HEK293 (cell line): ENCODE measurements around the gene SMURF1.

Source experiments
- CTCF ChIA-PET: fragments of 350-600 bp; formaldehyde crosslinking; extraction: SDS; loops from one replicate; lab custom pipeline; 2021; ENCODE audit warnings: antibody characterized with exemption; lab: Yijun Ruan, JAX
- POLR2A ChIA-PET: fragments of 300-600 bp; formaldehyde crosslinking; extraction: SDS; loops from one replicate; lab custom pipeline; 2020; ENCODE audit warnings: antibody characterized with exemption, inconsistent platforms; lab: Yijun Ruan, JAX
- H3K27ac ChIP-seq: fragments of 200-500 bp; sonication (Bioruptor generic); 2 replicates; pipeline ENCODE4 v1.5.1; 2014; ENCODE audit warnings: low read depth, low read length, control low read depth, inconsistent platforms; ENCODE audit errors: extremely low read depth
- H3K36me3 ChIP-seq, 2 experiments: fragments of 200-500 bp in 1 of 2; sonication (Bioruptor generic) in 1 of 2; 1 replicate in 1 of 2; 2 replicates in 1 of 2; pipeline ENCODE4 v1.5.1; 2014 to 2017; ENCODE audit warnings: inconsistent platforms in 2 of 2, low read length in 2 of 2; ENCODE audit not compliant: control insufficient read depth in 2 of 2, insufficient read depth in 1 of 2
- H3K4me1 ChIP-seq: fragments of 200-500 bp; sonication (Bioruptor generic); 2 replicates; pipeline ENCODE4 v1.5.1; 2014; ENCODE audit warnings: mild to moderate bottlenecking, low read length, inconsistent platforms; ENCODE audit not compliant: control insufficient read depth, insufficient read depth
- H3K4me3 ChIP-seq: 2 replicates; pipeline ENCODE4 v1.5.1; 2011; ENCODE audit warnings: low read depth, mild to moderate bottlenecking, control low read depth, low read length, moderate library complexity
- H3K9me3 ChIP-seq: fragments of 200-500 bp; sonication (Bioruptor generic); 2 replicates; pipeline ENCODE4 v1.5.1; 2014; ENCODE audit warnings: low read depth, low read length, inconsistent platforms; ENCODE audit not compliant: control insufficient read depth, insufficient read depth
- AEBP2 ChIP-seq: fragments of 450-650 bp; formaldehyde crosslinking; IDR thresholded peaks from 2 replicates; pipeline ENCODE4 v1.5.1; 2016; ENCODE audit warnings: missing biosample characterization, missing genetic modification characterization, borderline replicate concordance
- BCL6B ChIP-seq: fragments of 450-650 bp; formaldehyde crosslinking; IDR thresholded peaks from 2 replicates; pipeline ENCODE4 v1.5.1; 2017; ENCODE audit warnings: missing biosample characterization, missing genetic modification characterization
- KLF9 ChIP-seq: fragments of 450-650 bp; formaldehyde crosslinking; IDR thresholded peaks from 2 replicates; pipeline ENCODE4 v1.5.1; 2016; ENCODE audit warnings: missing biosample characterization, missing genetic modification characterization, low read depth
- PBX3 ChIP-seq: sonication (generic); formaldehyde crosslinking; IDR thresholded peaks from 2 replicates; pipeline ENCODE4 v1.8.1; 2022; ENCODE audit warnings: mild to moderate bottlenecking, moderate library complexity, missing genetic modification reagents
- SALL2 ChIP-seq: fragments of 450-650 bp; formaldehyde crosslinking; IDR thresholded peaks from 2 replicates; pipeline ENCODE4 v1.5.0; 2017; ENCODE audit warnings: missing biosample characterization, mild to moderate bottlenecking, missing genetic modification characterization, borderline replicate concordance
- ZBTB11 ChIP-seq: fragments of 450-650 bp; formaldehyde crosslinking; conservative IDR thresholded peaks from 2 replicates; pipeline ENCODE4 v1.5.1; 2016; ENCODE audit warnings: low read depth, missing biosample characterization, missing genetic modification characterization
- ZBTB49 ChIP-seq: fragments of 450-650 bp; formaldehyde crosslinking; IDR thresholded peaks from 2 replicates; pipeline ENCODE4 v1.5.1; 2016; ENCODE audit warnings: missing biosample characterization, missing genetic modification characterization, low read depth
- ZNF114 ChIP-seq: fragments of 450-650 bp; formaldehyde crosslinking; IDR thresholded peaks from 2 replicates; pipeline ENCODE4 v1.5.0; 2017; ENCODE audit warnings: missing biosample characterization, missing genetic modification characterization
- ZNF155 ChIP-seq: fragments of 450-650 bp; formaldehyde crosslinking; IDR thresholded peaks from 2 replicates; pipeline ENCODE4 v1.5.1; 2016; ENCODE audit warnings: missing biosample characterization, missing genetic modification characterization
- ZNF175 ChIP-seq: fragments of 450-650 bp; formaldehyde crosslinking; IDR thresholded peaks from 2 replicates; pipeline ENCODE4 v1.5.1; 2016; ENCODE audit warnings: missing biosample characterization, missing genetic modification characterization
- ZNF302 ChIP-seq: fragments of 450-650 bp; formaldehyde crosslinking; IDR thresholded peaks from 2 replicates; pipeline ENCODE4 v1.5.1; 2016; ENCODE audit warnings: missing biosample characterization, missing genetic modification characterization, low read depth
- ZNF555 ChIP-seq: fragments of 450-650 bp; formaldehyde crosslinking; conservative IDR thresholded peaks from 2 replicates; pipeline ENCODE4 v1.5.1; 2017; ENCODE audit warnings: missing biosample characterization, mild to moderate bottlenecking, missing genetic modification characterization, inconsistent platforms
- ZNF561 ChIP-seq: fragments of 450-650 bp; IDR thresholded peaks from 2 replicates; pipeline ENCODE4 v1.5.1; 2018; ENCODE audit warnings: missing biosample characterization, missing genetic modification characterization, borderline replicate concordance
- ZNF571 ChIP-seq: fragments of 450-650 bp; formaldehyde crosslinking; IDR thresholded peaks from 2 replicates; pipeline ENCODE4 v1.5.0; 2017; ENCODE audit warnings: missing biosample characterization, missing genetic modification characterization
- ZNF585B ChIP-seq: fragments of 450-650 bp; formaldehyde crosslinking; IDR thresholded peaks from 2 replicates; pipeline ENCODE4 v1.5.1; 2016; ENCODE audit warnings: missing biosample characterization, missing genetic modification characterization
- ZNF596 ChIP-seq: fragments of 450-650 bp; IDR thresholded peaks from 2 replicates; pipeline ENCODE4 v1.5.0; 2018; ENCODE audit warnings: missing biosample characterization, mild to moderate bottlenecking, missing genetic modification characterization, moderate library complexity
- ZSCAN5A ChIP-seq: fragments of 450-650 bp; formaldehyde crosslinking; IDR thresholded peaks from 2 replicates; pipeline ENCODE4 v1.5.1; 2016; ENCODE audit warnings: missing biosample characterization, missing genetic modification characterization

SMURF1 gene

GRCh38 chr7:99106411-99106810 lies 37.5 kb downstream of the SMURF1 start:
- no peak for TF ChIP-seq AEBP2 (tag by site-specific recombination)
- no peak for TF ChIP-seq ZSCAN5A (tag by site-specific recombination)
- no peak for TF ChIP-seq ZNF114
- TF ChIP-seq BCL6B (tag by site-specific recombination) = no peak
- no peak for TF ChIP-seq ZNF561 (tag by site-specific recombination)
- no peak for TF ChIP-seq ZNF555 (tag by site-specific recombination)
- no peak for TF ChIP-seq PBX3 (CRISPR knock-in tag)
- no peak for TF ChIP-seq ZNF585B (tag by site-specific recombination)
- no peak for TF ChIP-seq ZNF571 (tag by site-specific recombination)
- no peak for TF ChIP-seq ZBTB49 (tag by site-specific recombination)
- TF ChIP-seq ZNF175 (tag by site-specific recombination) = no peak
- TF ChIP-seq ZBTB11 (tag by site-specific recombination) = no peak
- no peak for TF ChIP-seq ZNF302 (tag by site-specific recombination)
- H3K4me1 ChIP-seq = peaks cover 11% of the 10 kb centered on the region
- H3K9me3 ChIP-seq = no peaks in the 10 kb centered on the region
- H3K27ac ChIP-seq = no peak overlapping the region
- ChIA-PET POLR2A (no interaction called here), CTCF (no interaction called here)
- no peaks in the 10 kb centered on the region for H3K36me3 ChIP-seq
- no peak overlapping the region for H3K4me3 ChIP-seq

GRCh38 chr7:99105756-99106155 lies 38.2 kb downstream of the SMURF1 start:
- Histone ChIP-seq H3K4me3 (no peak overlapping the region), H3K9me3 (no peaks in the 10 kb centered on the region), H3K27ac (no peak overlapping the region), H3K4me1 (peaks cover 11% of the 10 kb centered on the region), H3K36me3 (no peaks in the 10 kb centered on the region)
- CTCF ChIA-PET = interaction anchor here (0.6 kb wide), 1 partner anchor 427 kb away, joined by 4 read pairs; no protein-coding TSS in a partner anchor
- TF ChIP-seq ZNF596 (tag by site-specific recombination) (no peak), SALL2 (tag by site-specific recombination) (no peak), ZNF571 (tag by site-specific recombination) (no peak), ZNF155 (tag by site-specific recombination) (no peak), KLF9 (tag by site-specific recombination) (no peak)
- POLR2A ChIA-PET = no interaction called here
